Measurements from ENCODE around the gene ARHGAP4.
A peak's percentile ranks its signal among the peaks of the same experiment; 100 is the strongest.

Gene ARHGAP4

GRCh38 chrX:153886915-153887314, 39.1 kb downstream of the ARHGAP4 start:
- H3K27ac Mint-ChIP-seq, result no peak overlapping the region
- no peaks in the 10 kb centered on the region for H3K36me3 Mint-ChIP-seq (ENCODE audit: low read depth)
- peaks cover 59% of the 10 kb centered on the region for H3K9me3 Mint-ChIP-seq
- no peak for TF ChIP-seq CTCF (IDR thresholded peaks at IDR 0.05)
- peaks cover 35% of the 10 kb centered on the region for H3K4me1 Mint-ChIP-seq
- peak overlapping the region; percentile 77 for H3K4me3 Mint-ChIP-seq
- peaks cover 20% of the 10 kb centered on the region for H3K27me3 Mint-ChIP-seq (ENCODE audit: low read depth, poor library complexity)
- DNase-seq, result peak; percentile 47

- no peaks in the 10 kb centered on the region for H3K36me3 Mint-ChIP-seq (ENCODE audit: low read depth)
- TF ChIP-seq CTCF (IDR thresholded peaks at IDR 0.05), result no peak
- peaks cover 57% of the 10 kb centered on the region for H3K9me3 Mint-ChIP-seq
- peaks cover 20% of the 10 kb centered on the region for H3K27me3 Mint-ChIP-seq (ENCODE audit: low read depth, poor library complexity)
- peaks cover 35% of the 10 kb centered on the region for H3K4me1 Mint-ChIP-seq
- H3K27ac Mint-ChIP-seq, result no peak within 1 kb of the TSS
- peak; percentile 58 for DNase-seq
- H3K4me3 Mint-ChIP-seq, result peak within 1 kb of the TSS; percentile 77
Observed at GRCh38 chrX:153885968-153886903, 39.8 kb downstream of the ARHGAP4 start, which contains the start of gene L1CAM. TSS of gene L1CAM (minus strand) at chrX:153886173. CDS start at chrX:153875836, 10,337 bp downstream.

- Mint-ChIP-seq H3K36me3 (ENCODE audit: low read depth) (no peaks in the 10 kb centered on the region), H3K9me3 (peaks cover 53% of the 10 kb centered on the region), H3K4me1 (peaks cover 41% of the 10 kb centered on the region), H3K27me3 (ENCODE audit: low read depth, poor library complexity) (peaks cover 20% of the 10 kb centered on the region), H3K4me3 (peak overlapping the region; percentile 73), H3K27ac (no peak overlapping the region)
- no peak for TF ChIP-seq CTCF (IDR thresholded peaks at IDR 0.05)
- DNase-seq, result no peak
Observed at GRCh38 chrX:153885208-153885787, 40.8 kb downstream of the ARHGAP4 start.

- Mint-ChIP-seq H3K36me3 (ENCODE audit: low read depth) (no peaks in the 10 kb centered on the region), H3K9me3 (peaks cover 48% of the 10 kb centered on the region), H3K4me1 (peaks cover 48% of the 10 kb centered on the region), H3K27ac (no peak overlapping the region), H3K4me3 (peak overlapping the region; percentile 73), H3K27me3 (ENCODE audit: low read depth, poor library complexity) (peaks cover 20% of the 10 kb centered on the region)
- TF ChIP-seq CTCF (IDR thresholded peaks at IDR 0.05), result no peak
- DNase-seq, result no peak
Observed at GRCh38 chrX:153884590-153884989, 41.5 kb downstream of the ARHGAP4 start.

GRCh38 chrX:153884136-153884535, 41.9 kb downstream of the ARHGAP4 start:
- H3K4me1 Mint-ChIP-seq, result peaks cover 52% of the 10 kb centered on the region
- H3K27ac Mint-ChIP-seq, result no peak overlapping the region
- TF ChIP-seq CTCF (IDR thresholded peaks at IDR 0.05), result no peak
- H3K4me3 Mint-ChIP-seq, result peak overlapping the region; percentile 69
- H3K36me3 Mint-ChIP-seq (ENCODE audit: low read depth), result no peaks in the 10 kb centered on the region
- peaks cover 43% of the 10 kb centered on the region for H3K9me3 Mint-ChIP-seq
- H3K27me3 Mint-ChIP-seq (ENCODE audit: low read depth, poor library complexity), result peaks cover 20% of the 10 kb centered on the region
- DNase-seq, result no peak

Data from nephron progenitor cell (in vitro differentiated cells).